GM18508 (cell line): Measurements from ENCODE around the gene EXOC1L.
"Not testable (repeated sequence)": the region's sequence is repeated elsewhere in the genome, so short reads cannot be mapped to it uniquely, and the experiment has no call there.

Experiments
- ATAC-seq: cut with Tn5 transposase; IDR thresholded peaks from one replicate; pipeline ENCODE4 v1.9.1; 2021; ENCODE audit warnings: moderate number of reproducible peaks; ENCODE audit not compliant: insufficient read depth, unreplicated experiment

Gene EXOC1L

DNA sequence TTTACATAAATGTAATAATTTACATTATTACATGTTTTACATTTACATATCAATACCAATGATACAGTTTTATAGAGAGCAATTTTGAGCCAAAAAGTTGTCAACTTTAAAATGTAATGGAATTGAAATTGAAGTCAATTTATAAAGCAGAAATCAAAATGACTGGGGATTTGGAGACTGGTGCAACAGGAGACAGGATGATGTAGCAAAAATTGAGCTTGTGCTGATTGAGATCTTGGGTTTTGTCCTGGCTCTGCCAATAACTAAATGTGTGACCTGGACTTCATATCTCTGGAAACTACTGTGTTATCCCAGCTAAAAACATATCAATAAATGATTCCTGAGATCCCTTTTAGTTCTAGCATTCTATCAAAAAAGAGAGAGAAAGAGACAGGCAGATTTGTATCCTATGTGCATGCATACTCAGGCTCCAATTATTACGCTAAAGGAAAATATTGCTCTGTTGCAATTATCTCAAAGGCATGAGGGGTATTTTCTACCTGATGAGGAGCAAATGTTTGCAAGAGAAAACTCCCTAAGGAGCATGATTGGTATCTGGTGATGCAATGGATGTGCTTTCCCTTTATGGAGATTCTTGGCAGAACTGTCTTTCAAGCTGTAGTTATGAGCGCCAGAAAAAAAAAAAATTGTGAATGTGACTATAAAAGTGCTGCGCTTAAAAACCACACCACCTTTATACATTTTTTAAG lies 14.7 kb downstream of the EXOC1L start:
- no peak for ATAC-seq

GRCh38 chr4:55837903-55838302 lies 18.3 kb downstream of the EXOC1L start:
- ATAC-seq: no peak

GRCh38 chr4:55838356-55838755 lies 18.8 kb downstream of the EXOC1L start:
- ATAC-seq: no peak

- ATAC-seq: no peak
Measured at GRCh38 chr4:55838952-55839351, 19.4 kb downstream of the EXOC1L start.

- no peak for ATAC-seq
Measured at GRCh38 chr4:55840956-55841355, 21.4 kb downstream of the EXOC1L start.

GRCh38 chr4:55841373-55842239 lies 22.0 kb downstream of the EXOC1L start:
- ATAC-seq: not testable (repeated sequence)

DNA sequence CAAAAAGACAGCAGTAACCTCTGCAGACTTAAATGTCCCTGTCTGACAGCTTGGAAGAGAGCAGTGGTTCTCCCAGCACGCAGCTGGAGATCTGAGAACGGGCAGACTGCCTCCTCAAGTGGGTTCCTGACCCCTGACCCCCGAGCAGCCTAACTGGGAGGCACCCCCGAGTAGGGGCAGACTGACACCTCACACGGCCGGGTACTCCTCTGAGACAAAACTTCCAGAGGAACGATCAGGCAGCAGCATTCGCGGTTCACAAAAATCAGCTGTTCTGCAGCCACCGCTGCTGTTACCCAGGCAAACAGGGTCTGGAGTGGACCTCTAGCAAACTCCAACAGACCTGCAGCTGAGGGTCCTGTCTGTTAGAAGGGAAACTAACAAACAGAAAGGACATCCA lies 22.7 kb downstream of the EXOC1L start:
- ATAC-seq: not testable (repeated sequence)

DNA sequence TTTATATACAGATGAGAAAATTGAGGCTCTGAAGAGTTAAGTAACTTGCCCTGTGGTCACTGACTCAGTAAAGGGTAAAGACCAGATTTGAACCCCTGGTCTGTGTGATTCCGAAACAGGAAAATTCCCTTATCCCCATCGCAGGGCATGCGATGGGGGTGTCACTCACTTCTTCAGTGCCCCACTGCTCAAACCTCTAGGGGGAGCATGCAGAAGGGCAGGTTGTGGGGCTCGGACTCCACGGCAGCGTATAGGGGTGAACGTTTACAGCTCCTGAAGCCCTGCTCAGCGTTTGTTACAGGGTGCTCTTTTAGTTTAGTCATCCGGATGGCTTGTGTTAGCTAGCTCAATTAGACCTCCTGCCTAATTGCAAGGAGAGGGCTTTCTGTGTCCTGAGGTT lies 30.1 kb downstream of the EXOC1L start:
- no peak for ATAC-seq

DNA sequence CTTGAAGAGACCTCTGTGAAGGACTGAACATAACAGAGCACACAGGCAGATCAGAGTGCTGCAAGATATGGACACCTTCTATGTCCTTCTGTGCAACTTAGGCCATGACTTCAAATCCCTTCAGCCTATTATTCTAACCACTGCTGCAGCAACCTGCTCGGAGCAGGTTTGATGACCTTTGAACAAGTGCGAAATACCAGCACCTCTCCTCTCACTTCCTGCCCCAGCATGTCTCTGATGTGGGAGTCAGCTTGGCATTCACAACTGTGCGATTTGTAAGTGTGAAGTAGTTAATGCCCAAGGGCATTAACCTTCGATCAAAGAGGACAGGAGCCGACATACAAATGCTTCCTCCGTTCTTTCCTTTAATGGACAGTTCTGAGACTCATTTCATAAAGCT lies 32.3 kb downstream of the EXOC1L start:
- ATAC-seq: no peak

GRCh38 chr4:55853484-55854046 lies 34.0 kb downstream of the EXOC1L start, which contains the start of gene EXOC1:
Gene EXOC1 (plus strand): TSS chr4:55853648. CDS start chr4:55858324, 4,676 bp downstream.
- peak; percentile 91 for ATAC-seq

- no peak for ATAC-seq
Measured at GRCh38 chr4:55854129-55854528, 34.5 kb downstream of the EXOC1L start.

DNA sequence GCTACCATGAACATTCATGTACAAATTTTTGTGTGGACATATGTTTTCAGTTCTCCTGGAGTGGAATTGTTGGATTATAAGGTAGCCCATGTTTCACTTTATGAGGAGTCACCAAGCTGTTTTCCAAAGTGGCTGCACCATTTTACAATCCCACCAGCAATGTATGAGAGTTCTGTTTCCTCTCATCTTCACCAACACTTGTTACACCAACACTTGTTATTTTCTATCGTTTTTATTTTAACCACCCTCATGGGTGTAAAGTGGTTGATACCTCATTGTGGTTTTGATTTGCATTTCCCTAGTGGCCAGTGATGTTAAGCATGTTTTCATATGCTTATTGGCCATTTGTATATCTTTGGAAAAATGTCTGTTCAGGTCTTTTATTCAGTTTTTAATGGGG lies 38.0 kb downstream of the EXOC1L start:
- ATAC-seq: no peak

- ATAC-seq: no peak
Measured at GRCh38 chr4:55859711-55860110, 40.1 kb downstream of the EXOC1L start.

- no peak for ATAC-seq
Measured at GRCh38 chr4:55864577-55865223, 45.1 kb downstream of the EXOC1L start.

GRCh38 chr4:55865228-55865806 lies 45.7 kb downstream of the EXOC1L start:
- no peak for ATAC-seq

DNA sequence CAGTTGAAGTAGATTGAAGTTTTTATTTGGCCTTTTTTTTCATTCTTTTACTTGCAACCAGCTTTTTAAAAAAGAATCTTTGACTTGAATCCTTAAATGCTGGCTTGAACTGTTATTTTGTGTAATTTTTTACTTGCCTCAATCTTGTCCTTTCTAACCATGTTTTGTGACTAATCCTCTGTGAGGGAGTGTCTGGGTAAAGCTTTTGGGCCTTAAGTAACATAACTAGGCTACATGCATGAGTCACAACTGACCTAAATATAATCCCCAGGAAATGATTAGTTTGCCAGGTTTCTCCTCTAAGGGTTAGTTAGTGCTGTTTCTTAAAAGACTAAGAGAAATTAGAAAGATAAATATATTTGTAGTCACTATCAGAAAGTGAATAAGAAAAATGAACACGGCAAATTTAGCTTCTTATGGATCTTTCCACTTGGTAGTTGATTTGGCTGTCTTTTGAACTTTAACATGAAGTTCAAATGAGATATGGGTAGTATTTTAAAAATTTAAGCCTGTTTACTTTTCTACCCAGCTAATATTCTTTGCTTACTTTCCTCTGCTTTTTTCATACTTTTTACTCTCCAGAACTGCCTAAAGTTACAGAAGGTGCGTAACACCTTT lies 46.8 kb downstream of the EXOC1L start:
- ATAC-seq: peak; percentile 81

DNA sequence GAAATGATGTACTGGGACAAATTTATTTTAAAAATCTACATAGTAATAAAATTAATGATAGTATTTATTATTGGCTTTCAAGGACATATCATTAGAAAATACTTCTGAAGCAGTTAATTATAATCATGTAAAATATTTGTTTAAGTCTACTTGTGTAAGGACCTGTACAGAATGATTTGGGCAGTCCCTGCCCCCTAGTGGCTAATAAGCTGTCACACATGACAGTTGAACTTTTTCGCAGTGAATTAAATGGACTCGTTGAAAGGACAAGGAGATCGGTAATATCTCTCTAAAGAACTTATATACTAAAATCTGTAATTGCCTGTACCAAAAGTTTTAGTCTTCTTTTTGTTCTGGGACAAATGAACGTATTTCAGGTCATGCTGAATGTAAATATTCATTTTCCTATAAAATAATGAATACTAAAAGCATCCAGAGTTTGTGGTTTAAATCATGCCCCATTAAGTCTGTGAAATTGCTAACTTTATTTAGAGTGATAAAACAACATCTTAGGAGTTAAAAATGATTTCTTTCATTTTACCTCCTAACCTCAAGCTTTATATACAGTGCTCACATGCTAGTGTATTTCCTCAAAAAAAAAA lies 47.5 kb downstream of the EXOC1L start:
- ATAC-seq: peak; percentile 57

DNA sequence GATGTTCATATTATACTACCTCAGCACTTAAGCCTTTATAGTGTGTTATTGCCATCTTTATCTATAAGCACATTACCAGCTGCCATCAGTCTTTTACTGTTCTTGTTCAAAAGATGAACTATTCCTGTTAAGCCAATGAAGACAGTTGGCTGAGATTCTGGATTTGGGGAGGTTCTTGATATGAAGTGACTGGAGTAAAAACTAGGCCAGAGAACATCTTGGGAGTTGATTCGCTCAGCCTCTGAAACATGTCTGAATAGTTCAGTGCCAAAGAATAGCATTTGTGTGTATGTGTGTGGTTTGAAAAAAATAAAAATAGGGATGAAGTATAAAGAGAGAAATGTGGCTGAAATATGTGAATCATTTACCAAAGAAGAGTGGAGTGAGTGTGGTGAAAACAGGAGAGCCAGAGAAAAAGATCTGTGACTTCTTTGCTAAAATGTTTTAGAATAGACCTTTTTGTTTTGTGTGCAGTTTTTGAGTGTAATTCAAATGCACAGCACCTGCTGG lies 49.0 kb downstream of the EXOC1L start:
- no peak for ATAC-seq

DNA sequence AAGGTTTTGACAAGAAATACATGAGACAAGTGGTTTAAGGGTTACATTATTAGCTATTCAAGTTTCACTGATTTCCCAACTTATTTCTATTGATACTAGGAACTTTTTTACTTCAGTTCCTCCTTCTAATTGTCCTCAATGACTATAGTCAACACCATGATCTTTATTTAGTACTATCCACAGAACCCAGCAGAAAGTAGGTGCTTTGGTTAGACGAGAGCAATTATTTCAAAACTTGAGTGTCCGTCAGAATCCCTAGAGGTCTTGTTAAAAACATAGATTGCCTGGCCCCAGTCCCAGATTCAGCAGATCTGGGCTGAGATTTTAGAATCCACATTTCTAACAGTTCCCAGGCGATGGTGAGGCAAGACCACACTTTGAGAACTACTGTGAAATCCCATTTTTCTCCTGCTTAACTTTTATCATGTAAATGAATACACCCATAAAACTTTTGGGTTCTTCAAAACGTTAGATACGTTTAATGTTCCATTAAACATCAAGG lies 51.8 kb downstream of the EXOC1L start:
- ATAC-seq: no peak
